GM12891 (cell line): ENCODE data around the gene QSER1.

Experiments
- POLR2A ChIP-seq: IDR thresholded peaks from 2 replicates; pipeline ENCODE4 v1.6.1; 2011; ENCODE audit warnings: low read depth, low read length, control low read depth
- POLR2AphosphoS5 ChIP-seq: IDR thresholded peaks from 2 replicates; pipeline ENCODE4 v1.6.1; 2011; ENCODE audit warnings: low read depth, low read length, control low read depth
- TAF1 ChIP-seq: IDR thresholded peaks from 2 replicates; pipeline ENCODE4 v1.6.1; 2011; ENCODE audit warnings: low read depth, low read length, control low read depth

DNA sequence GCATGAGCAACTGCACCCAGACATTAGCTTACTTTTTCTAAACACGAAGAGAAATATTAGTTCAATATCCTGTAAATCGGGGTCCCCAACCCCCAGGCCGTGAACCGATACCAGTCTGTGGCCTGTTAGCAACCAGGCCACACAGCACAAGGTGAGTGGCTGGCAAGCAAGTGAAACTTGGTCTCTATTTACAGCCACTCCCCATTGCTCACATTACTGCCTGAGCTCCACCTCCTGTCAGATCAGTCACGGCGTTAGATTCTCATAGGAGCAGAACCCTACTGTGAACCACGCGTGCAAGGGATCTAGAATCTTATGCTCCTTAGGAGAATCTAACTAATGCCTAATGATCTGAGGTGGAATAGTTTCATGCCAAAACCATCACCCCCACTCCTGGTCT lies 95.2 kb downstream of the QSER1 start:
- TF ChIP-seq POLR2A = no peak
- TF ChIP-seq POLR2AphosphoS5 = no peak
- TF ChIP-seq TAF1 = no peak
